Stimulated activated CD8-positive, alpha-beta memory T cell treated with anti-CD3 and anti-CD28 coated beads, Interleukin-15, amount 100 ng/mL, for 1 hour (primary cell): ENCODE results near the gene BTBD9.

Source experiments
- DNase-seq: peaks from one replicate; pipeline ENCODE4 v3.0.0-alpha.2; 2020; ENCODE audit warnings: low read depth

The BTBD9 gene

DNA sequence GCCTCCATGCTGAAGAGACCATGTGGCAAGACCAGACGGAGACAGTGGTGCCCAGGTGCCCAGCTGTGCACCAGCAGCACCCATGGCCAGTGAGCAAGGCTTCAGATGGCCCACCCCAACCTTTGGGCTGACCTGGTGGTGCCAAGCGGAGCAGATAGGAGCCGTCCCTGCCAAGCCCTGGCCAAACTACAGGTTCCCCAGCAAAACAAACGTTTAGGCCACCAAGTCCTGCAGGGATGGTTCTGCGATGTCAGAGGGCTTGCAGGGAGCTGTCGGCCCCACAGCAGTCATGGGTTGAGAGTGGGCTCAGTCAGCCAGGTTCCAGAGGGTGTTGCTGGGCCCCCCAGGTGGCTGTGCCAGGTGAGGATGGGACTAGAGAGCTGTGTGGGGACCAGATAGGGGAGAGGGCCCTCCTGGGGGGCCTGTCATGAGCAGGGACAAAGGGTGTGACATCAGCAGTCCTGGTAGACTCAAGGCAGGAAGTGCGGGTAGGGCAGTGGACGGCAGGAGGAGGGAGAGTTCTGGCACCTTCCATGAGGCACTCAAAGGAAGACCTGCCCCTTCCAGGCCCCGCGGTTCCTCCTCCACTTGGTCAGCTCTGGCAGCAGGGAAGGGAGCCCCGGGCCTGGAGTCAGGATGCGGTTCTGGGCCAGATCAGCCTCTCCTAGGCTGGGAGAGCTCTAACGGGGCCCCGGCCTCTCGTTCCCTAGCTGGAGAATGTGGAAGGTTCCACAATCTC is 477.8 kb downstream of the BTBD9 start:
- DNase-seq, result no peak

- no peak for DNase-seq
Observed at GRCh38 chr6:38161331-38161730, 478.4 kb downstream of the BTBD9 start.

DNA sequence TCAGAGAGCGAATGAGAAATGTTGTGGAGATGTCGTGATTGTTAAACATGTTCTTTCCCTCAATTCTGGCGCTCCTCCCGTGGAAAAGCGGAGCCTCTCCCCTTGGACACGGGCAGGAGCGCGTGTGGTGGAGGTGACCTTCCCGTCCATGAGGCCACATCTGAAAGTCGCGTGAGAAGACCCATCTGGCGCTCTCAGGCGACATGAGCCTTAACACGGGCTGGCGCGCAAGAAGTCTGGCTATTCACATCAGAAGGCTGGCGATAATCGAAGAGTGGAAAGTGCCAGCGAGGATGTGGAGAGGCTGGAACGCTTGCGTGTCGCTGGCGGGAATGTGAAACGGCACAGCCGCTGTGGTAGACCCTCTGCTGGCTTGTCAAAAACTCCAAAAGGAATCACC is 478.9 kb downstream of the BTBD9 start:
- no peak for DNase-seq

DNA sequence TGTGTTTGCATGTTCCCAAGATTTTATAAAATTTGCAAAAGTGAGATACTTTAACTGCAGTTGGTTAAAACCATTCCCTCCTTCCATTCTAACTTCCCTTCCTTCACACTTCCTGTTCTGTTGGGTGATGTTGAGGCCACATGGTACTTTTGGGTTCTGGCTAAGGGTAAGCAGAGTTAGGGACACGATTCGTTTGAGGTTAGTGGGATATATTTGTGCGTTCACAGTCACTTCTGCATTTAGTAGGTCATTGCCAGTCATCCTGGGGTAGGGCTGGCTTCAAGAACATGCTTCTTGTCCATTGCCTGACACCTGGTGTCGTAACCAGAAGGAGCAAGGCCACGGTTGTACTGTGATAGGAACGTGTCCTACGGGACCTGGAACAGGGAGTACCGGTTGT is 480.1 kb downstream of the BTBD9 start:
- DNase-seq, result no peak

DNA sequence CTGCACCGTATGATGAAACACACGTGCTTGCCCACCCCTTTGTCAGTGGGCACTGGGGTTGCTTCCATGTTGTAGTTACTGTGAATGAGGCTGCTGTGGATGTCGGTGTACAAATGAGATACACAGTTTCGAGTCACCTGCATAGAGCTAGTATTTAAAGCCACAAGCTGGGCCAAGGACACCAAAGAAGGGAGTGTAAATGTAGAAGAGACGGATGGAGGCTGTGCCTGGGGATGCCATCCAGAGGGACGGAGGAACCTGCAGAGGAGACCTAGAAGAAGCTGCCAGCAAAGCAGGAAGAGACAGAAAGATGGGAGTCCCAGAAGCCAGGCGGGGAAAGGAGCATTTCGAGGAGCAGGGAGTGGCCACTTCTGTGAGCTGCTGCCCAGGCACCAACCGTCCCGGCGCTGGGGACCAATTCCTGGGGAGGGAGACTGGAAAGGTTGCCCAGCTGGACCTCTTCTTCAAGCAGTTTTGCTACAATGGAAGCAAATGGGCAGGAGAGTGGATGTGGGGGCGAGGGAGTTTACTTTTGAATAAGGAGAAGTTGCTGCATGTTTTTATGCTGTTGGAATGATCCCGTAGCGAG is 480.9 kb downstream of the BTBD9 start:
- DNase-seq, result no peak

- DNase-seq, result no peak
Observed at GRCh38 chr6:38157905-38158304, 481.8 kb downstream of the BTBD9 start.

DNA sequence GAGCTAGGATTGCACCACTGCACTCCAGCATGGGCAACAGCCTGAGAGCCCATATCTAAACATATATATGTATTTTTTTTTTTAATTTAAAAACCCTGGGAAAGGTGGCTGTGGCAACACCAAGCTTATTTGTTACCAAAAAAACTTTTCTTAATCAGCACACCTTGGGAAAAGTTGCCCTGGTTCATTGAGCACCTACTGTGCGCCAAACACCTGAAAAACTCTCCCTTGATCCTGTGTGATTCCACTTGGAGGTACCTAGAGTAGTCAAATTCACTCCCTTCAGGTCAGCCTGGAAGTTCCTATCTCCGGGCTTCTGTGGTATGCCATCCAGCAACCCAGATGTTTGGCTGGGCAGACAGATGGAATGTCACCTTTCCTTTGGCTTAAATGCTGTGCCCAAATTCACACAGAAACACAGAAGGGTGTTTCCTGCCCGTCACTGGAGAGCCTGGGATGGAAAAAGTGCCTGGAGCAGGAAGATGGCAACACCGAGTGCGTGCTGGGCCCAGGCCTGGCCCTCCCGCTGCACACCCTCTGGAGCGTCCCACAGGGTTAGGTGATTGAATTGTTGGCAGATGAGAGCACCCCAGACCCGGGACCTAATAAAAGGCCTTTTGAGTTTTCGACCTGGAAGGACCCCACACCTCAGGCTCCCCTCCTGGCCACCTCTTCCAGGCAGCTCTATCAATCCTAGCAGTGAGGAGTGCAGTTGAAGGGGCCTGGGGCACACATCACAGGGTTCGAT is 482.7 kb downstream of the BTBD9 start:
- DNase-seq, result no peak

GRCh38 chr6:38155621-38156204 is 484.0 kb downstream of the BTBD9 start:
- no peak for DNase-seq

DNA sequence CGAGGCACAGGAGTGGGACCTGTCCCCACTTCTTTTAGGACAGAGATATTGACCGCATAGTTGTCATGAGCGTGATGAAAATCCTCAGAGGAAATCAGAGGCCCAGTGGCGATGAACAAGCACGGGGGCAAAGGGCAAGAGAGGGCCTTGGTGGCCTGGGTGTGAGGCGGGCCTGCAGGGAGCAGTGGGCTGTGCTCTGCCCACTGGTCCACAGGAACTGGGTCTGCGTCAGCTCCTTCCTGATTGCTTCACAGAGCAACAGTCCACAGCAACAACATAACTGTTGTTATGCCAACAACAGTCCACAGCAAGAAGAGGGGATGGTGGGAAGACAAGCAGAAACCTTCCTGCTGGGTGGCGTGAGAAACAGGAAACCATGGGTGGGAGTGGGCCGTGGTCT is 484.6 kb downstream of the BTBD9 start:
- no peak for DNase-seq

- DNase-seq, result no peak
Observed at GRCh38 chr6:38154731-38155130, 485.0 kb downstream of the BTBD9 start.

- no peak for DNase-seq
Observed at GRCh38 chr6:38153798-38154345, 485.9 kb downstream of the BTBD9 start.

DNA sequence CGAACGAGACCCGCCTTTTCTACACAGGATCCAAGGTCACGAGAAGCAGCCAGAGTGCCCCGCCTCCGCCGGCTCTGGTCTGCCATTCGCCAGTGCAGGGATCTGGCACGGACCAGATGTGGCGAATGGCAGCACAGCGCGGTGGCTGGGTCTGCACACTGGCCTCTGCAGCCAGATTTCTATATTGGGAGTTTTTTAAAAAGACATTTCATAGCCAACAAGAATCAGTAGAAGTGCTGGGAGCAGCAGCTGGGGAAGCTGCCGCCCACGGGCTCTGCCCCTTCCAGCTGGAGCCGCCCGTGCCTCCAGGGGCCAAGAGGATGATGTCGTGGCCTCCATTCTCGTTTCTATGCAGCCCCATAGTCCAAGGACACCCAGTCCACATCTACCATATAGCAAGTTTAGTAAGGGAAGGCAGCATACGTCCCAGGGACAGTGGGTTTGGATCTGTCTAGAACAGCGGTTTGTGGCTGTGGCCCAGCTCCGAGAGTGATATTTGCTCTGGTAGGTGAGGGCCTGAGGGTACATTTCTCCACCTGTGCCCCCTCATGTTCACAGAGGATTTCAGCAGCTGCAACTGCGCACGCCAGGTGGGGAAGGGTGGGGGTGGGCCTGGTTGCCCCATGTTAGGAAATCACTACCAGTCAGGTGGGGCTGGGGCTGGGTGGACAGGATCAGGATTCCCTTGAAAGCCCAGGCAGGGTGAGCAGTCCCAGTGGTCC is 486.5 kb downstream of the BTBD9 start:
- no peak for DNase-seq

DNA sequence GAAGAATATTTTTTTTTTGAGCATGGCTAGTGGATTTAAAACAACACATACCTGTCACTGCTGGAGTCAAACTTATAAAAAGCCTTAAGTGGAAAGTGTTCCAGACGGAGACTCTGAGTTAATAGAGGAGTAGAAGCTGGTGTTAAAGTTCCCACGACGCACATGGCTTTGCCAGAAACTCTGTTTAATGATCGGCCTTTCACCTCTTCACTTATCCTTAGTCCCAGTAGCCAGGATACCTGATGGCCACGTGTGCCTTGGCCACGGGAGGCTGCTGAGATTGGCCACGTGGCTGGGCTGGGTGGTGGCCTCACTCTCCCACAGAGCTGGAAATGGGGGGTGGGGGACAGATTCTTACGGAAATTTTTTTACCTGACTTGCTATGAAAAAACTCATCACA is 487.1 kb downstream of the BTBD9 start:
- no peak for DNase-seq

DNA sequence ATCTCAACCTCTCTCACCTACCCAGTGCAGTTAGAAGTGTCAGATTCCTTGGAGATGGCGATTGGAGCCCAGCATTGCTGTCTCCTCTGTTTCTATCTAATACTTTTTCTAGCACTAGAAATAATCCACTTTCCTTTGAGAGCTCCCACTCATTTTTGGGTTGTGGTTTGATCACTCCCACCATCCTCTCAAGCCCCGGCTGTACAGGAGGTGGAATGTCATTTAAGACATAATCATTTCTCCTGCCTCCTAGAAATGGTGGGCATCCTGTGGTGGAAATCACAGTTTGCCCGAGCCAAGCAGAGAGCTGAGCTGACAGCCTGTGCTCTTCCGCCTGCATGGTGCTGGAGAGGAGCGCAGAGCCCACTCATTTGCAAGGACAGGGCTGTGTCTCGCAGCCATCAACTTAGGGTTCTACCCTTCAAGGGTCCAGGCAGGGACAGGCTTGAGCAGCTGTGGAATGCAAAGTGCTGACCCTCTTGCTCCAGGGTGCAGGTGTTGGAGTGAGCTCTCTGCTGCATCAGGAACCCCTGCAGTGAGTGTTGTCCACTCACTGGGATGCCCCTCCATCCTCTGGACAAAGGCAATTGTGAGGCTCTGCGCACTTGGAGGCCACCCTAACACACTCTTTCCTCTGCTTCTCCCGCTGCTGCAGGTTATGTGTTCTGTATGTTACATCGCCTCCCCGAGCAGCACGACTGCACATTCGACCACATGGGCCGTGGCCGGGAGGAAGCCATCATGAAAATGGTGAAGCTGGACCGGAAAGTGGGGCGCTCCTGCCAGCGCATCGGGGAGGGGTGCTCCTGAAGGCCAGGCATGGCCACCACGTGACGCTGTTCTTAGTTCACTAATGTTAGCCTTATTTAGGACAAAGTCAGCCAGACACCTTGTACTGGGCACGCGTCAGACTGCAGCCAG is 487.9 kb downstream of the BTBD9 start:
- no peak for DNase-seq

DNA sequence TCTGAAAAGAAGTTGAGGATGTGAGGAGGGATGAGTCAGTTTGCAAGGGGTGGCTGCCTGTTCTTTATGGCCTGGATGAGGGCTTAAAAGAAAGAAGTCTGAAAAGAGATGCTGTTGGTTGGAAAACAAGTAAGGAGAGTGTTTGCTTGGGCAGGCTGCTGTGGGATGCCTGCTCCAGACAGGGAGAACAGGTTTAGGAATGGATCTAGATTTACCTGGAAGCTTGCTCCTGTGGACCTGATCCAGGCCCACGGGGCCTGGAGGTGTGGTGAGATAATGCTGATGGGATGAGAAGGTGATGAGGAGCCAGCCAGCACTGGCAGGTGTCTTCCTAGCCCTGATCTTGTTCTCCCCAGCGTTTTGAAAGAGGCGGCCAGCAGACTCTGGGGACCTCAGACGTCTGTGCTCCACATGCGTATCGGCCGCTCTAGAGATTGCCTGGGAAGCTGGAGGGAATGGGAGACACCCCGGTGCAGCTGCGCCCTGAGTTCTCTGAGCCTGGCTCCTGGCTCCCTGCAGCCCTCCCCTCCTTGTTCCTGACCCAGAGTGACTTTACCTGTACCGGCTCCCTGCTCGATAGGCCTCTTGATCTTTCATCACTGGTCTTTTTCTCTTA is 488.9 kb downstream of the BTBD9 start:
- DNase-seq, result no peak

DNA sequence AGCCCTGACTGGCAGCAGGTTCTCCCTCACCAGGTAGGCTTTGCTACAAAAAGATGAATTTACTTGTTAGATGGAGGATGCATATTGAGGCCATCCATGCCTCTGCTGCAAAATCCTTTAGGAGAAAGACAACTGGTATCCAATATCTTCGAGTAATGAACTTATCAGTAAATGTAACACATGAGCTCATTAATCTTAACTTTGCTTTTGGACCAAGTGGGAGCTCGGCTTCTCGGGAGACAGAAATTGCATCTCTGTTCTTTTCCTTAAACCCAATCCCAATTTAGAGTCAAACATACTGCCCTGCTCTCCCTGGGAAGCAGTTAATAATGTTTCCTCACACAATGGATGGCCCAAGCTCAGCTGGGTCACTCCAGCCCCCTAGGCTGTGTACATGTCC is 489.7 kb downstream of the BTBD9 start:
- no peak for DNase-seq

GRCh38 chr6:38149531-38149930 is 490.2 kb downstream of the BTBD9 start:
- no peak for DNase-seq

GRCh38 chr6:38148606-38149005 is 491.1 kb downstream of the BTBD9 start:
- no peak for DNase-seq

GRCh38 chr6:38146734-38147027 is 493.0 kb downstream of the BTBD9 start:
- DNase-seq, result no peak

DNA sequence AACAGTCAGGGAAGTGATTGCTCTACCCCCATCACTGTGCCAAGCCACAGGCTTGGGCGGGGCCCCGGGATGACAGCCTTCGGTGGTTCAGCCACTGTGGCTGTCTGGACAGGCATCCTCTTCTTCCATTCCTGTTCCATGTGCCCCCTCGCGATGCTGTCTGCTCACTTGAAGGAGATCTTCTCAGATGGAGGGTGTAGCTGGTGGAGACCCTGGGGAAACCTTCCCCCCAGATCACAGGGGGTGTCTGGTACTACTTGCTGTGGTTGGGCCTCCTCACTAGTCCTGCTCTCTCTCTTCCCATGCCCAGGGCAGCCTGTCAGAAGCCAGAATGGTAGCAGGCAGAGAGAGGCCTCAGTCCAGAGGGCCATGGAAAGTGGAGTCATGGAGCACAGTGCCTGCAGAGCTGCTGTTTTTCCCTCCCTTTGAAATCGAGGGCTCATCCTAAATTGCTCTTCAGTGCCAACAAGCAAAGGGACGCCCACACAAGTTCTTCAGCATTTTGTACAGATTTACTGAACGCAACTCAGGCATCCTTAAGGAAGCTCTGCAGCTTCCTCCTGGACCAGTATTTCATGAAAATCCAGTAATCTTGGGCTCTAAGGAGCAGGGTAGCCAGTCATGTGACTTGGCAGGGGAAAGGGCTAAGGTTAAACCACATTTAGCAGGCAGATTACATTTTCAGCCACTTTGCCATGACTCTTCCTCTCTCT is 493.6 kb downstream of the BTBD9 start:
- no peak for DNase-seq
